Nephron (organoid): ENCODE measurements around the gene ENKD1.

ENCODE experiments used
- H3K27ac Mint-ChIP-seq, 3 experiments: 2 replicates each; pipeline ENCODE4 v1.8.0; 2020; ENCODE audit warnings: mixed read lengths in 3 of 3, mild to moderate bottlenecking in 2 of 3, moderate library complexity in 1 of 3
- H3K27me3 Mint-ChIP-seq: 2 replicates; pipeline ENCODE4 v1.8.0; 2021; ENCODE audit warnings: low read depth, mild to moderate bottlenecking, moderate library complexity, mixed read lengths
- H3K36me3 Mint-ChIP-seq: 2 replicates; pipeline ENCODE4 v1.8.0; 2020; ENCODE audit warnings: low read depth, mixed read lengths
- H3K4me1 Mint-ChIP-seq: 2 replicates; pipeline ENCODE4 v1.8.0; 2020; ENCODE audit warnings: mixed read lengths
- H3K4me3 Mint-ChIP-seq, 3 experiments: 2 replicates each; pipeline ENCODE4 v1.8.0; 2020; ENCODE audit warnings: mild to moderate bottlenecking in 3 of 3, mixed read lengths in 3 of 3, moderate library complexity in 2 of 3
- H3K9me3 Mint-ChIP-seq: 2 replicates; pipeline ENCODE4 v1.8.0; 2020; ENCODE audit warnings: mixed read lengths
- TF ChIP-seq, protein P1 (sequence below), 3 experiments: fragments of 200-600 bp; sonication (generic); IDR thresholded peaks; one replicate each; pipeline ENCODE4 v1.5.0; 2021; ENCODE audit warnings: antibody characterized with exemption in 3 of 3; ENCODE audit not compliant: unreplicated experiment in 3 of 3

The ENKD1 gene

DNA sequence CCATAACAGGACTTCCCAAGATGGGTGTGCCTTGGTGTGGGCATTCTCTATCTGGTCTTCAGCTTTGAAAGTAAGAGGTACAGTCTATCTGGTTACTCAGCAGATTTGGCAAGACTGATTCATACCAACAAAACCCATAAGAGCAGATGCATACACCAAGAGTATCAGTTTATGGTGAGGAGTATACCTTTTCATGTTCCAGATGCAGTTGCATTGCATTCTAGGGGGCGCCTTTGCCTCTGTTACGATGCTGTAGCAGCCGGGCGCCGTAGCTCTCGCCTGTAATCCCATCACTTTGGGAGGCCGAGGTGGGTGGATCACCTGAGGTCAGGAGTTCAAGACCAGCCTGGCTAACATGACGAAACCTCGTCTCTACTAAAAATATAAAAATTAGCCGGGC is 52.7 kb downstream of the ENKD1 start:
- TF ChIP-seq, protein P1, sequence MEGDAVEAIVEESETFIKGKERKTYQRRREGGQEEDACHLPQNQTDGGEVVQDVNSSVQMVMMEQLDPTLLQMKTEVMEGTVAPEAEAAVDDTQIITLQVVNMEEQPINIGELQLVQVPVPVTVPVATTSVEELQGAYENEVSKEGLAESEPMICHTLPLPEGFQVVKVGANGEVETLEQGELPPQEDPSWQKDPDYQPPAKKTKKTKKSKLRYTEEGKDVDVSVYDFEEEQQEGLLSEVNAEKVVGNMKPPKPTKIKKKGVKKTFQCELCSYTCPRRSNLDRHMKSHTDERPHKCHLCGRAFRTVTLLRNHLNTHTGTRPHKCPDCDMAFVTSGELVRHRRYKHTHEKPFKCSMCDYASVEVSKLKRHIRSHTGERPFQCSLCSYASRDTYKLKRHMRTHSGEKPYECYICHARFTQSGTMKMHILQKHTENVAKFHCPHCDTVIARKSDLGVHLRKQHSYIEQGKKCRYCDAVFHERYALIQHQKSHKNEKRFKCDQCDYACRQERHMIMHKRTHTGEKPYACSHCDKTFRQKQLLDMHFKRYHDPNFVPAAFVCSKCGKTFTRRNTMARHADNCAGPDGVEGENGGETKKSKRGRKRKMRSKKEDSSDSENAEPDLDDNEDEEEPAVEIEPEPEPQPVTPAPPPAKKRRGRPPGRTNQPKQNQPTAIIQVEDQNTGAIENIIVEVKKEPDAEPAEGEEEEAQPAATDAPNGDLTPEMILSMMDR (IDR thresholded peaks at IDR 0.05; ENCODE audit: unreplicated experiment in 3 of 3), result no peak
- H3K27me3 Mint-ChIP-seq, result no peaks in the 10 kb centered on the region
- no peaks in the 10 kb centered on the region for H3K9me3 Mint-ChIP-seq
- H3K4me3 Mint-ChIP-seq, result no peak overlapping the region
- peaks cover 59% of the 10 kb centered on the region for H3K36me3 Mint-ChIP-seq
- H3K4me1 Mint-ChIP-seq, result no peaks in the 10 kb centered on the region
- H3K27ac Mint-ChIP-seq, result no peak overlapping the region
